Astrocyte (in vitro differentiated cells and primary cell): ENCODE results near the gene PSME3IP1.

ENCODE experiments used
- CTCF ChIP-seq: IDR thresholded peaks from 2 replicates; pipeline ENCODE4 v1.5.1; 2011; ENCODE audit warnings: low read depth, mild to moderate bottlenecking, inconsistent platforms, low read length, moderate library complexity; ENCODE audit not compliant: insufficient read depth
- EZH2 ChIP-seq: IDR thresholded peaks from 2 replicates; pipeline ENCODE4 v1.6.1; 2012; ENCODE audit warnings: mild to moderate bottlenecking, low read length, inconsistent platforms; ENCODE audit not compliant: insufficient read depth

- TF ChIP-seq CTCF: no peak
- TF ChIP-seq EZH2: no peak
Measured at GRCh38 chr16:57233944-57234706, 48.3 kb upstream of the PSME3IP1 start.
